ENCODE measurements around the gene NIPBL. TPM values are rescaled to one million over a fixed set of nuclear protein-coding genes. Genes with fewer than 3 reads are reported as not detected.

NIPBL gene
- total RNA-seq, 1 experiment from 2014 or later = 61.3 TPM

GRCh38 chr5:37075399-37075950, 198.9 kb downstream of the NIPBL start:
- Histone ChIP-seq H2BK20ac (ENCODE audit: low read depth, low read length, poor library complexity, severe bottlenecking) (no peak overlapping the region), H3K23me2 (ENCODE audit: insufficient read length, low read depth, low read length, poor library complexity, severe bottlenecking) (no peaks in the 10 kb centered on the region), H4K5ac (ENCODE audit: insufficient read length, low read depth, low read length) (no peak overlapping the region), H3K9me3 (ENCODE audit: control insufficient read depth, low read depth, low read length) (no peaks in the 10 kb centered on the region), H3K9ac (ENCODE audit: extremely low read depth, insufficient read length, low read length) (no peak overlapping the region), H2BK5ac (ENCODE audit: insufficient read length, low read length) (no peak overlapping the region), H3K27me3 (ENCODE audit: insufficient read depth, low read length) (no peaks in the 10 kb centered on the region), H3K79me1 (ENCODE audit: insufficient read depth, low read depth, low read length, poor library complexity, severe bottlenecking) (no peaks in the 10 kb centered on the region), H3K4me1 (ENCODE audit: insufficient read depth, low read length) (no peaks in the 10 kb centered on the region), H3K56ac (ENCODE audit: insufficient read length, low read depth, low read length) (no peak overlapping the region), H2AK5ac (ENCODE audit: insufficient read length, low read length) (no peak overlapping the region), H3K4me2 (ENCODE audit: insufficient read depth, insufficient read length, low read length) (no peak overlapping the region), H2BK15ac (ENCODE audit: low read depth, low read length) (no peak overlapping the region), H4K20me1 (ENCODE audit: control insufficient read depth, insufficient read depth, insufficient read length) (no peaks in the 10 kb centered on the region), H2BK12ac (ENCODE audit: insufficient read length, low read depth, low read length) (no peak overlapping the region), H2AFZ (ENCODE audit: low read length) (no peak overlapping the region), H3K14ac (ENCODE audit: insufficient read depth, low read length) (no peak overlapping the region), H3K27ac (ENCODE audit: insufficient read length, low read depth, low read length) (no peak overlapping the region), H3K18ac (ENCODE audit: insufficient read length, low read depth, low read length) (no peak overlapping the region), H4K91ac (ENCODE audit: insufficient read length, low read depth, low read length) (no peak overlapping the region), H3T11ph (ENCODE audit: low read length) (no peak overlapping the region), H3K4ac (ENCODE audit: low read depth, low read length) (no peak overlapping the region), H4K8ac (replicated peaks; ENCODE audit: insufficient read length, low read depth, low read length) (no peak overlapping the region), H3K23ac (ENCODE audit: insufficient read length, low read depth, low read length) (no peak overlapping the region), H2BK120ac (ENCODE audit: low read depth, low read length, poor library complexity, severe bottlenecking) (no peak overlapping the region), H3K79me2 (ENCODE audit: insufficient read depth, low read length) (no peaks in the 10 kb centered on the region)
- H3K9me3 Mint-ChIP-seq = no peaks in the 10 kb centered on the region
- H3K27ac Mint-ChIP-seq = no peak overlapping the region
- H3K4me3 Mint-ChIP-seq = no peak overlapping the region
- H3K36me3 Mint-ChIP-seq (ENCODE audit: insufficient read depth in 1 of 3, low read depth in 3 of 3) = peaks cover 0 to 4% (median 3%) of the 10 kb centered on the region in 3 experiments; a peak in 2 of 7 replicates
- no CpG with 5 or more reads among the region's 3 CpGs for WGBS (ENCODE audit: extremely low coverage, insufficient read length, low lambda C conversion rate)
- H3K27me3 Mint-ChIP-seq (ENCODE audit: low read depth) = no peaks in the 10 kb centered on the region
- no peaks in the 10 kb centered on the region for H3K4me1 Mint-ChIP-seq
- no peak for DNase-seq
- TF ChIP-seq CTCF (conservative IDR thresholded peaks at IDR 0.05) = no peak

Measured in H9 (cell line).